Right lung (tissue), 5 donors: Measurements from ENCODE around the gene PROB1. TPM values are rescaled to one million over a fixed set of nuclear protein-coding genes. Genes with fewer than 3 reads are reported as not detected.
"Not testable (repeated sequence)": the region's sequence is repeated elsewhere in the genome, so short reads cannot be mapped to it uniquely, and the experiment has no call there.

ENCODE experiments used
- DNase-seq, 2 donors: peaks; one replicate each; pipeline ENCODE4 v3.0.0-alpha.2; 2013
- polyA plus RNA-seq, 5 donors: library from polyadenylated mRNA; unstranded; fragments of 120-200 nt; gene quantifications; one replicate each; pipeline versions ENCODE4 v1.2.1 to v1.2.3, GENCODE V29; 2013; ENCODE audit warnings: inconsistent platforms in 1 of 5, low replicate concordance in 1 of 5; ENCODE audit not compliant: insufficient read length in 5 of 5, insufficient read depth in 1 of 5

Gene PROB1
- polyA plus RNA-seq, 5 donors: 0.60 to 3.0 (median 0.86) TPM

DNA sequence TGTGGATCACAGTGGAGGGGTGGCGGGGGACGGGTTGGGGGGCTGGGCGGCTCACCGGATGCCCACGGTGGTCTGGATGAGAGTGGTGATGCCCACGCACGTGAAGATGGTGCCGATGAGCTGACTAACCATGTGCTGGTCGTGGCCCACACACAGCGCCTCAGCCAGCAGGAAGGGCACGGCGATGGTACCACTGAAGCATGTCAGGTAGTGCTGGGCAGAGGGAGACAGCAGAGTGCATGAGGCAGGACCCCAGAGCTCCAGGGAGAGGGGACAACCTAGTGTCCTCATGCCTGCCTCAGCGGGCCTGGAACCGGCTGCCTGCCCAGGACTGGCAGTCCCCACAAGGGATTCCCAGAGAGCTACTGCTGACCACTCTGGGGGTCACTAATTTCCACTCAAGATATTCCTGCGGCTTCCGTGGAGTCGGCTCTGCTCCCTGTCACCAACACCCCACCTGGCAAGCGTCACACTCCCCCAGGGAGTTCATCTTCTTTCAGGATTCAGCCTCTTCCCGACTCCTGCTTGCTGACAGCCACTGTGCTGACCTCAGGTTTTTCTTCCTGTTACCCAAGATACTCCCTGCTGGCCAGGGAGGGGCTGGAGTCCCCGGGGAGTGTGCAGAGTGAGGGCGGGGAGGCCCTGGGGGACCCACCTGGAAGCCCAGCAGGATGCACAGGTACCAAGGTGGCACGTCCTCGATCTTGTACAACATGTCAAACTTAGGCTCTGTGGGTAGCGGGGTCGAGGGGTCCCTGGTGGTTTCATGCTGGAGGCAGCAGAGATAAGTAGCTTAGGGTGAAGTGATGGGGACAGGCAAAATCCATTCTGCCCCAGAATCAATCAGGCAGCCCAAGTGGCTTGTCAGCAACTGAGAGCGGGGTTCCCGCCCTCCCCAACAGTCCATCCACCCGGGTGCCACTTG, 12.8 kb downstream of the PROB1 start:
- DNase-seq: no peak

DNA sequence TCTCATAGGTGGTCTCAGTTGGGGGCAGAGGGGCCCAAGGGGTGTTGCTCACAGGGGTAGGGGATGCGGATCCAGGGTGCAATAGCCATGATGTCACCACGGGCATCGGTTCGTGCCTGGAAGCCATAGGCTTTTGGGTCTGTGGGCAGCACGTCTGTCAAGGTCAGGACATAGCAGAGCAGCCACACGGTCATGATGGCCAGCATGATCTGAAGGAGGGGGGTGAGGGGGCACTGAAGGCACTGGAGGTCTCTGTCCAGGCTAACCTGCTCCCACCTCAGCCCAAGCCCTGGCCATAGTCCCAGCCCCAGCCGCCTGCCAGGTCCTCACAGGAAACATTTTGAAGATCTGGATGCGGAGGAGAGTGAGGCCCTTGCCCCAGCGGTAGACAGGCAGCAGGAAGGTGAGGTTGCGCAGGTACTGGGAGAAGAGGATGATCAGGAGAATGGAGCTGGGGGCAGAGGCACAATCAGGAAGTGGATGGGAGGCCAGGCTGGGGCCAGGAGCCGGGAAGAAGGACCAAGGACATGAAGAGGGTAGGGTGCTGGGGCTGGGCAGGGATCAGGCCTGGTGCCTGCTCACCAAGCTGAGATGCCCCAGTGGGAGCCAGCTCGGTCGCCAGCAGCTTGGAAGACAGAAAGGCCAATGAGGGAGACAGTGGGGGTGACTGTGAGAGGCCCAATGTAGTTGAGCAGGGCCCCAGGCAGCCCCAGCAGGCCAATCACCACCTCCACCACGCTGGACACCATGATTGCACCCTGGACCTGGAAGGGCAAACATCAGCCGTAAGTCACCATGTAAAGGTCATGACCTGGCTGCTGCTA, 15.1 kb downstream of the PROB1 start:
- no peak for DNase-seq

DNA sequence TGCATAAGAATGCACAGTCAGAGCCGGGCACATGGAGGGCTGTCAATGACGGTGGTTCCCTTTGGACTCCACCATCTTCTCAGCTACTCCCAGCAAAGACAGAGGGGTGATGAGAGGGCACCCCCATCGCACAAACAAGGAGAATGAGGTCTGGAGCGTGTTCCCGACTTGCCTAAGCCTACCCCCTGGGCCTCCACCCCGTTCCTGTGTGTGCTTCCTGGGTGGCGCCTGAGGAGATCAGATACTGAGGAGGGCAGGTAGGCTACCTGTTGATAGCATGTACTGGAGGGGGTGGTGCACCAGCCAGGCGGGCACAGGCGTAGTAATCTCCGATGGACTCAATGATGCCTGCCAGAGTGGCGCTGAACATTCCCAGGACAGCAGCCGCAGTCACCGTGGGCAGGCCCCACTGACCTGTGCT, 16.0 kb downstream of the PROB1 start:
- no peak for DNase-seq

DNA sequence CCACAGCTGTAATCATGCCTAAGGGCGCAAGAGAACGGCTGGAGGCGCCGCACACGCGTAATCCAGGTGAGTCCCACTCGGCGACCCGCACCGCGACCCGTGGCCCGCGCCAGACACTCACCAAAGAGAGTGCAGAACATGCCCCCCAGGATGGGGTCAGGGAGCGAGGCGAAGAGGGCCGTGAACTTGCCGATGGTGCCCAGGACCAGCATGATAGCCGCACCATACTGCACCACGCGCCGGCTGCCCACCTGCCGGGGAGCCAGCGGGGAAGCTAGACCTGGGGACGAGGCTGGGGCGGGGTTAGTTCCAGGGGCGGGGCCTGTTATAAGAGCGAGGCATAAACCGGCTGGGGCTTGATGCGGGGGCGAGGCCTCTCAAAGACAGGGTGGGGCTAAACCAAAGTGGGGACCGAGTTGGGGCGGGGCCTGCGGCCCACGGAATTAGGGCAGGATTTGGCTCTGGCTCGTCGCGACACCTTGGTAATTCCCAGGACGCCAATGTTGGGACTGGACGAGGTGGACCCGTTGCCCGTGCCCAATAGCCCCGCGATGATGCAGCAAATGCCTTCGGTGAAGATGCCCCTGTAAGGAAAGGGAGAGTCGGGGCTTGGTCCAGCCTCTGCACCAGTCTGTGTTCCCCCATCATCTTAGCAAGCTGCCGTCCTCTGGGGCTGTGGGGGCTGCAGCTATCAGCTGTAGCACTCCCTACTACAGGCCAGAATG, 16.6 kb downstream of the PROB1 start:
- no peak for DNase-seq

DNA sequence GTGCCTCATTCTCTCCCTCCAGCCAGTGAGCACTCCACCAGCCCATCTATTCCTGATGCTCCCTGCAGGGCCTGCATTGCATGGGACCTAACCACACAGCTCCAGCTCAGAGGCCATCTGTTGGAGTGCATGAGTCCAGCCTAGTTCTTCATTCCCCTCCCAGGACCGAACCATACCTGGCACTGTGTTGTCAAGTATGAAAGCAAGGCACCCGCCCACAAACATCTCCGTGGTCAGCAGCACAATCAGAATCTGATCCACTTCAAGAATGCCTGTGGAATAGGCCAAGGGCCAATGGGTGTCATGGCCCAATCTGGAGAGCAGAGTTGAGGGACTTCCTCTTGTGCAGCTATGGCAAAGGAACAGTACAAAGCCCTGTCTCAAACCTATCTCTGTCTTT, 17.7 kb downstream of the PROB1 start:
- no peak for DNase-seq

DNA sequence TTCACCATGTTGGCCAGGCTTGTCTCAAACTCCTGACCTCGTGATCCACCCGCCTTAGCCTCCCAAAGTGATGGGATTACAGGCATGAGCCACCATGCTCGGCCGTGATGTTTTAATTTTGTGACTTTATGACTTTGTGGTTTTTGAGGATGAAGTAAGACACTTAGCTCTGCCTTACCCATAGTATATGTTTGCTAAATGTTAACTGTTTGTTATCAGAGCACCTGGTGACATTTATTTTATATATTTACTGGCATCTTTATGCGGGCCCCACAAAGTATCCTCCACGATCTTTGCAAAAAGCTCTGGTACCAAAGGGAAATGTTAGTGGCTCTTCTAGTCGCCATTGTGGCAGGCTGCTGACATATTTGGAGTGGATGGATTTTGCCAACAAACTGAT, 18.5 kb downstream of the PROB1 start:
- no peak for DNase-seq

DNA sequence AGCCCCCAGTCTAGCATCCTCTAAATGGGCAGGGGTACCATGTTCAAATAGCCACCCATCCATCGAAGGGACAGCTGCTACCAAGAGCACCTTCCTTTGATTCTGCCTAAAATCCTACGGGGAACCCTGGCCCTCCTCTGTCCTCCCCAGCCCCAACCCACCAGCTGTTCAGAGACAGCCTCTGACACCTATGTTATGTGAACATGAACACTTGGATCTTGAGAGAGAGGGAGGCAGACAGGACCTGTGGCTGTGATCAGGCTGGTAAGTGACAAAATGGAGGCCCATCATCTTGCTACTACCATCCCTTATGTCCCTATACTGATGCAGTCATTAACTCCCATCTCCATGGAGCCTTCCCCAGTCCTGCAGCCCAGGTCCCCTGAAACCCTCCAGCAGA, 20.0 kb downstream of the PROB1 start:
- no peak for DNase-seq

DNA sequence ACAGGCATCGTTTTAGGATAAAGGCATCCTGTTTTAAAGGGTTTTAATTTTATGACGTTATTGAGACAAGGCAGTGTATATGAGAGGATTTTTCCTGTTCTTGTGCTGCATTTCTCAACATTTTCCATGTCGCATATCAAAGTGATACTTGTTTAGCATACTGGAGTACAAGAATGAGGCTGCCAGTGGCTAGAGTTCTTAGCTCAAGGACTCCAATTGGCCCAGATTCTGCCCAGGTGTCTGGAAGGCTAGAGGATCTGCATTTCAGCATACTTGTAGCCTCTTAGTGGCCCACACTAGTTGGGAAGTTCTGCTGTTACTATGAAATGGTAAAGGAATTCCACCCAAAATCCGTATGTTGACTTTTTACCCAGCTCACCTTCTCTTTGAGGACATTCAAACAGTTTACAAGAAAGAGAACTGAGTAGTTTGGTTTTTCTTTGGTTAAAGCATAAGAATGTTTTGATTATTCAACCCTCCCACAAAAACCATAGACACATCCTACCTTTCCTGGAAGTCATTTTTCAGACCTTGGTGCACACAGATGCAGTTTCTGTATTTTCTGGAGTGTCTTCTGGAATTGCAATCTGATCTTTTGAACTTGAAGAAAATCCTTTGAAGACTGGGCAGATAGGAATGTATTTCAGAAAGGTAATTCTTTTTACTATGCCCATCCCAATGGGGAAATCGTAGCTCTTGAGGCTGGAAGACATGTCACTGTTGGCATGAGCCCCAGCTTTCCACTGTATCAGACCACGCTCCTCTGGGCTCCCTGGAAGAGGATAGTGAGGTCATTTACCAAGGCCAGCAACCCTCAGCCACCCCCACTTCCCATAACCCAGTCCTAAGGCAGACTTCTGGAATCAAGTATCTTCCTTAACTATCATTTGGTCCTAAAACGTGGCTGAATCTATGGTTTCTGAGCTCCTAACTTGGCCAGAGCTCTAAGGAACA, 23.1 kb downstream of the PROB1 start:
- no peak for DNase-seq

DNA sequence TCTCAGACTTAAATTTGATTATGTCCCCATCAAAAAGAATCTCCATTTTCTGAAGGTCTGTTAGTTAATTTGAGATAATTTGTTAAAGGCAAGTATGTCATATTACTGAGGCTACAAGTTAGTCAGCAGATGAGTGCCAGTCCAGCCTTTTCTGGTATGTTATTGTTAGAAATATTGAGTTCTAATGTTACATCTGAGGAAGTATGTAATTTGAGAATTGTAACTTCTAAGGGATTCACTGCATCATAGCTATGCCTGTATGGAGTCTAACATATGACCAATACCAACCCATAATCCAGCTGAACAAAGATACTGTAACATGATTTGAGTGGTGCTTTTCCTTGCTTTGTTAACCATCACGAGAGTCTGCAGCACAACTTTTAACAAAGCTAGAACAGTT, 25.7 kb downstream of the PROB1 start:
- no peak for DNase-seq

DNA sequence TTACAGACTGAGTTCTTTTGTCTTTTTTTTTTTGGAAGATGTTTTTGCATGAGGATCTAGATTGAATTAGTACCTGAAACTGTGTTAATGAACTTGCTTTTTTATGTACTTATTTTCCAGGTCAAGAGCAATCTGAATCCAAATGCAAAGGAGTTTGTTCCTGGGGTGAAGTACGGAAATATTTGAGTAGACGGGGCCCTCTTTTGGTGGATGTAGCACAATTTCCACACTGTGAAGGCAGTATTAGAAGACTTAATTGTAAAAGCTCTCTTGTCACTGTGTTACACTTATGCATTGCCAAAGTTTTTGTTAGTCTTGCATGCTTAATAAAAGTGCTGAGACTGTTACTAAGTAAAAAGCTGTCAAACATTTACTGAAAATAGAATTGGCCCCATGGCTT, 26.3 kb downstream of the PROB1 start:
- DNase-seq: no peak

DNA sequence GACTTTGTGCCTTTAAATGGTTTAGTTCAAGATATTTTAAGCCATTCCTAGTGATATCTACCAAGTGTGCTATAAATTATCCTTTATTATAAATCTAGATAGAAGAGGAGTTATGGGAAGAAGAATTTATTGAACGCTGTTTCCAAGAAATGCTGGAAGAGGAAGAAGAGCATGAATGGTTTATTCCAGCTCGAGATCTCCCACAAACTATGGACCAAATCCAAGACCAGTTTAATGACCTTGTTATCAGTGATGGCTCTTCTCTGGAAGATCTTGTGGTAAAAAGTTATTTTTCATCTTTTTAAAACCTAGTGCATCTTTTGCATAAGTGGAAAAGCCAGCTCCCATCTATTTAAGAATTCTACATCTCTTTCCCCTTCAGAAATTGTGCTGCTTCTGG, 30.4 kb downstream of the PROB1 start:
- no peak for DNase-seq

DNA sequence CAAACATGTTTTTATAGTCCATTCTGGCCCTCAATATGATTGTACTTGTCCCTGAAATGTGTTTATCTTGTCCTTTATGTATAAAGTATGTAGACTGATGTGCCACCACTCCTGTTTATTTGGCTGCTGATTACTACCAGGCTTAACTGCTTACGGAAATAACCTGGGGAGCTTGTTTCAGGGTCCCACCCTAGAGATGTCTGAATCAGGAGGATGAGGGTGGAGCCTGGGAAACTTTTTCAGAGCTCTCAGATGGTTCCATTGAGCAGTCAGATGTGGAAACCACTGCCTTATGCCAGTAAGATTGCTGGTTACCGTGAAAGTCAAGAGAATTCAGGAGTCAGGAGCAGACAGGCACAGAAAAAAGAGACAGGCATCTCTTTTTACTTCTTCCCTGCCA, 31.0 kb downstream of the PROB1 start:
- no peak for DNase-seq

DNA sequence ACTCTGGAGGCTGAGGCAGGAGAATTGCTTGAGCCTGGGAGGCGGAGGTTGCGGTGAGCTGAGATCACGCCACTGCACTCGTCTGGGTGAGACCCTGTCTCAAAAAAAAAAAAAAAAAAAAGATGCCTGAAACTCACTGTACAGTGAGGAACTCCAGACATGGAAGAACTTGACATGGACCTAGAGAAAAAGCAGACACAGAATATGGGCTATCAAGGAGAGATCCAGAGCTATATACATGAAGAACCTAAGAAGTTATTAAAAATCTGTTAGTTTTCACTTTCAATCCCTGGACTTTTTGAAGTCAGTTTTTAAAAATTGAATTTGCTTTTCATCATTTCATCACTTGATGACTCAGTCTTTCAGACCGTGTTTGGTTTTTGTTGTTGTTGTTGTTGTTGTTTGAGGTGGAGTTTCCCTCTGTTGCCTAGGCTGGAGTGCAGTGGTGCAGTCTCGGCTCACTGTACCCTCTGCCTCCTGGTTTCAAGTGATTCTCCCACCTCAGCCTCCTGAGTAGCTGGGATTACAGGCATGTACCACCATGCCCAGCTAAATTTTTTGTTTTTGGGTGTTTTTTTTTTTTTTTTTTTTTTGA, 33.0 kb downstream of the PROB1 start:
- DNase-seq: no peak

DNA sequence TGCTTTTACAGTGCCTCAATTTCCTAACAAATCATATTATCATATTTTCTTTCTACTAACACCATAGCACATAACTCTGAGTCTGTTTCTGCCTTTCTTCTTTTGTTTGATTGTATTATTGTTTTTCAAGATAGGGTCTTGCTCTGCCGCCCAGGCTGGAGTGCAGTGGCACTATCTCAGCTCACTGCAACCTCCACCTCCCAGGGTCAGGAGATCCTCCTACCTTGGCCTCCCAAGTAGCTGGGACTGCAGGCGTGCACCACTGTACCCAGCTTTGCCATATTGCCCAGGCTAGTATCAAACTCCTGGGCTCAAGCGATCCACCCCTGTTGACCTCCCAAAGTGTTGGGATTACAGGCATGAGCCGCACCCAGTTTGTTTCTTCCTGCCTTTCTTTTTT, 34.5 kb downstream of the PROB1 start:
- no peak for DNase-seq

DNA sequence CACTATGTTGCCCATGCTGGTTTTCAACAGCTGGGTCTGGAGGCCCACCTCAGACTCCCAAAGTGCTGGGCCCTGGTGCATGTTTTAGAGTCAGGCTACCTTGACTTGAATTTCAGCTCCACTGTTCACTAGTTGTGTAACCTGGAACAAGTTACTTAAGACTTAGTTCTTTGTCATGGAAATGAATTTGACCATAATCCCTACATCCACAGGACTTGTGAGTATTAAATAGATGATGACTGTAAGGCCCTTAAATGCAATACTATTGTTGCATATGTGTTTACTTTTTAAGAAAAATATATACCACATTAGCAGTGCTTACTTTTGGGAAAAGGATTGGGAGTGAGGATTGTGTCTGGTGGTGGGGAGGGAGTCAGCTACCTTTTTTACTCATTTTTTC, 36.8 kb downstream of the PROB1 start:
- no peak for DNase-seq

DNA sequence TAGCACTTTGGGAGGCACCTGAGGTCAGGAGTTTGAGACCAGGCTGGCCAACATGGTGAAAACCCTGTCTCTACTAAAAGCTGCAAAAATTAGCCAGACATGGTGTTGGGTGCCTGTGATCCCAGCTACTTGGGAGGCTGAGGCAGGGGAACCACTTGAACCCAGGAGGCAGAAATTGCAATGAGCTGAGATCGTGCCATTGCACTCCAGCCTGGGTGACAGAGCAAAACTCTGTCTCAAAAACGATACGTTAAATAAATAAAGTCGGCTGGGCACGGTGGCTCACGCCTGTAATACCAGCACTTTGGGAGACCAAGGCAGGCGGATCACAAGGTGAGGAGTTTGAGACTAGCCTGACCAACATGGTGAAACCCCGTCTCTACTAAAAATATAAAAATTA, 39.0 kb downstream of the PROB1 start:
- not testable (repeated sequence) for DNase-seq

DNA sequence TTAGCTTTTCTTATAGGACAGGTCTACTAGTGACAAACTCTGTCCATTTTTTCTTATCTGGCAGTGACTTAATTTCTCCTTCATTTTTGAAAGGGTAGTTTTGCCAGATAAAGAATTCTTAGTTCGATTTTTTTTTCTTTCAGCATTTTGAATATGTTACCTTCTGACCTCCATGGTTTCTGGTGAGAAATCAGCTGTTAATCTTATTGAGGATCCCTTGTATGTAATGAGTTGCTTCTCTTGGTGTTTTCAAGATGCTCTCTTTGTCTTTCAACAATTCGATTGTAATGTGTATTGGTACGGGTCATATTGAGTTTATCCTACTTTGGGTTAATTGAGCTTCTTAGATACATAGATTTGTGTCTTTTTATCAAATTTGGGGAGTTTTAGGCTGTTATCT, 40.7 kb downstream of the PROB1 start:
- no peak for DNase-seq

DNA sequence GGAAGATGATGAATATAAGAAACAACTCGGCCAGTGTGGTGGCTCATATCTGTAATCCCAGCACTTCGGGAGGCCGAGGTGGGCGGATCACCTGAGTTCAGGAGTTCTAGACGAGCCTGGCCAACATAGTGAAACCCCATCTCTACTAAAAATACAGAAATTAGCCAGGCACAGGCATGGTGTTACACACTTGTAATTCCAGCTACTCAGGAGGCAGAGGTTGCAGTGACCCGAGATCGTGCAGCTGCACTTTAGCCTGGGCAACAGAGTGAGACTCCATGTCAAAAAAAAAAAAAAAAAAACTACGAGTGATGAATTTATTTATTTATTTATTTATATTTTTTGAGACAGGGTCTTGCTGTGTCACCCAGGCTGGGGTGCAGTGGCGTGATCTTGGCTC, 47.0 kb downstream of the PROB1 start:
- DNase-seq: not testable (repeated sequence)

DNA sequence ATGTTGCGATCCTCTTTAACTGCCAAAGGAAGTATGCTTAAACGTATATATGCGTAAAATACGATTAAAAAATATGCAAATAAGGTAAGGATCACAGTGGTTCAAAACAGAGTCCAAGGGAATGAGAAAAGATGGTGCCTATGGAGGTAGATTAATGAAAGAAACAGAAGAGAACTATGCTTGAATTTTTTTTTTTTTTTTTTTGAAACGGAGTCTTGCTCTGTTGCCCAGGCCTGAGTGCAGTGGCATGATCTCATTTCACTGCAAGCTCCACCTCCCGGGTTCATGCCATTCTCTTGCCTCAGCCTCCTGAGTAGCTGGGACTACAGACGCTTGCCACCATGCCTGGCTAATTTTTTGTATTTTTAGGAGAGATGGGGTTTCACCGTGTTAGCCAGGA, 49.5 kb downstream of the PROB1 start:
- not testable (repeated sequence) for DNase-seq

DNA sequence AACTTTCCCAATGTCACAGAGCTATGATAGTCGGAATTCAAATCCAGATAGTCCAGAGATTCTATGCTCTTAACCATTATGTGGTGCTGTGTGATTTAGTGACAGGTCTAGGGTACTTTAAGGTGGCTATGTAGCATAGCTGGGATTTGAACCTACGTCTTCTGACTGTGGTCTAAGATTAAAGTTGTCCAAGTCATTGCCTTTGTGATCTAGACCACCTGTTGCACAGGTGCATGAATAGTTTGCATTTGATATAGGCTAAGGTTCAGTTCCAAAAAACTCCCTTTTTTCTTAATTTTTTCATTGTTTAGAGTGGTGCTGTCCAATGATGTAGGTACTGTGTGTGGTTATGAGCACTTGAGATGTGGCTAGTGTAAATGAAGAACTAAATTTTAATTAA, 50.7 kb downstream of the PROB1 start:
- no peak for DNase-seq

DNA sequence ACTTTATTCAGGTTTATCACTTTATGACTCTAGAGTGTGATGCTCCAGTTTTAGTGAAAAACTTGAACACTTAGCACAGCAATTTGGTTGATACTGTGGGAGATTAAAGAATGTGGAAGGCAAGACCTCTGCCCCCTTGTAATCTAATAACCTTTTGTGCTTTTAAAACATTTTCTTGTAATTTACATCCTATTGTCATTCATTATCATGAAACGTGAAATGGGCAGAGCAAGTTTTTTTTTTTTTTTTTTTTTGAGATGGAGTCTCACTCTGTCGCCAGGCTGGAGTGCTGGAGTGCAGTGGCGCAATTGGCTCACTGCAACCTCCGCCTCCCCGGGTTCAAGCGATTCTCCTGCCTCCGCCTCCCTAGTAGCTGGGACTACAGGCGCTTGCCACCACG, 51.4 kb downstream of the PROB1 start:
- no peak for DNase-seq
